GM23338 (cell line): Measurements from ENCODE around the gene CYP1B1. TPM values are rescaled to one million over a fixed set of nuclear protein-coding genes. Genes with fewer than 3 reads are reported as not detected.

Experiments used
- ATAC-seq: fragments of 200-7000 bp; cut with Tn5 transposase; 3 replicates; pipeline ENCODE4 v1.9.1; 2020
- DNase-seq: peaks from one replicate; pipeline ENCODE4 v3.0.0-alpha.2; 2015; ENCODE audit warnings: low spot score
- H2AFZ ChIP-seq: fragments of 200-600 bp; sonication (generic); 2 replicates; pipeline ENCODE4 v1.8.0; 2016; ENCODE audit warnings: antibody characterized with exemption, mild to moderate bottlenecking, moderate library complexity
- H3F3A ChIP-seq: fragments of 200-600 bp; sonication (generic); replicated peaks from 2 replicates; pipeline ENCODE4 v1.8.0; 2017; ENCODE audit warnings: antibody characterized with exemption, mixed run types, low read depth
- H3K27ac ChIP-seq: fragments of 200-600 bp; sonication (generic); 2 replicates; pipeline ENCODE4 v1.6.1; 2016; ENCODE audit warnings: low read depth
- H3K27me3 ChIP-seq: fragments of 200-600 bp; sonication (generic); 2 replicates; pipeline ENCODE4 v1.8.0; 2016; ENCODE audit warnings: mild to moderate bottlenecking, mixed run types, moderate library complexity; ENCODE audit not compliant: insufficient read depth
- H3K36me3 ChIP-seq: fragments of 200-600 bp; sonication (generic); 2 replicates; pipeline ENCODE4 v1.8.0; 2016; ENCODE audit warnings: mild to moderate bottlenecking; ENCODE audit not compliant: insufficient read depth
- H3K4me1 ChIP-seq: fragments of 200-600 bp; sonication (generic); 2 replicates; pipeline ENCODE4 v1.8.0; 2016; ENCODE audit warnings: mild to moderate bottlenecking, moderate library complexity; ENCODE audit not compliant: insufficient read depth
- H3K4me2 ChIP-seq: fragments of 200-600 bp; sonication (generic); 2 replicates; pipeline ENCODE4 v1.7.1; 2017; ENCODE audit warnings: mixed run types
- H3K4me3 ChIP-seq: fragments of 200-600 bp; sonication (generic); 2 replicates; pipeline ENCODE4 v1.6.1; 2016; ENCODE audit warnings: mixed run types
- H3K79me2 ChIP-seq: fragments of 200-600 bp; sonication (generic); replicated peaks from 2 replicates; pipeline ENCODE4 v1.8.0; 2017; ENCODE audit warnings: mild to moderate bottlenecking; ENCODE audit not compliant: insufficient read depth
- H3K9me2 ChIP-seq: fragments of 200-600 bp; sonication (generic); 2 replicates; pipeline ENCODE4 v1.8.0; 2017; ENCODE audit not compliant: insufficient read depth
- H4K20me1 ChIP-seq: fragments of 200-600 bp; sonication (generic); replicated peaks from 2 replicates; pipeline ENCODE4 v1.8.0; 2017; ENCODE audit warnings: mild to moderate bottlenecking; ENCODE audit not compliant: insufficient read depth
- H3K27ac Mint-ChIP-seq: 2 replicates; pipeline ENCODE4 v1.8.0; 2020; ENCODE audit warnings: inconsistent platforms, mild to moderate bottlenecking, moderate library complexity, mixed read lengths
- H3K27me3 Mint-ChIP-seq: 3 replicates; pipeline ENCODE4 v1.8.0; 2022; ENCODE audit warnings: low read depth, mild to moderate bottlenecking, moderate library complexity, mixed read lengths, inconsistent platforms; ENCODE audit not compliant: insufficient read depth, poor library complexity
- H3K36me3 Mint-ChIP-seq: 3 replicates; pipeline ENCODE4 v1.8.0; 2021; ENCODE audit warnings: low read depth, mild to moderate bottlenecking, inconsistent platforms, moderate library complexity, mixed read lengths
- H3K4me1 Mint-ChIP-seq: 3 replicates; pipeline ENCODE4 v1.8.0; 2020; ENCODE audit warnings: mild to moderate bottlenecking, inconsistent platforms, mixed read lengths
- H3K4me3 Mint-ChIP-seq: 3 replicates; pipeline ENCODE4 v1.8.0; 2021; ENCODE audit warnings: moderate library complexity, mild to moderate bottlenecking, inconsistent platforms, mixed read lengths
- H3K9me3 Mint-ChIP-seq: 3 replicates; pipeline ENCODE4 v1.8.0; 2020; ENCODE audit warnings: moderate library complexity, mild to moderate bottlenecking, inconsistent platforms, mixed read lengths
- ETS1 ChIP-seq: IDR thresholded peaks from 2 replicates; pipeline ENCODE4 v1.6.1; 2016; ENCODE audit warnings: antibody characterized with exemption
- EZH2 ChIP-seq: fragments of 200-600 bp; sonication (generic); IDR thresholded peaks from one replicate; pipeline ENCODE4 v1.8.0; 2017; ENCODE audit warnings: antibody characterized with exemption, mild to moderate bottlenecking, low read depth; ENCODE audit not compliant: unreplicated experiment
- EZH2phosphoT487 ChIP-seq: fragments of 200-600 bp; sonication (generic); IDR thresholded peaks from one replicate; pipeline ENCODE4 v1.8.1; 2018; ENCODE audit warnings: antibody characterized with exemption; ENCODE audit not compliant: unreplicated experiment
- NANOG ChIP-seq: IDR thresholded peaks from 2 replicates; pipeline ENCODE4 v1.6.1; 2016; ENCODE audit warnings: antibody characterized with exemption, borderline replicate concordance
- REST ChIP-seq: IDR thresholded peaks from one replicate; pipeline ENCODE4 v1.6.1; 2018; ENCODE audit warnings: antibody characterized with exemption; ENCODE audit not compliant: unreplicated experiment
- STAT1 ChIP-seq: IDR thresholded peaks from one replicate; pipeline ENCODE4 v1.6.1; 2016; ENCODE audit warnings: antibody characterized with exemption; ENCODE audit not compliant: unreplicated experiment
- ZNF331 ChIP-seq: fragments of 250-450 bp; sonication (Bioruptor Pico); IDR thresholded peaks from 2 replicates; pipeline ENCODE4 v1.5.0; 2020; ENCODE audit warnings: low read depth, mild to moderate bottlenecking, moderate library complexity
- polyA plus RNA-seq: library from polyadenylated mRNA; unstranded; fragments of >200 nt; fragmentation: Nextera tagmentation; extraction: Ambion mirVana; gene quantifications from 2 replicates; pipeline ENCODE4 v1.2.1, GENCODE V29; 2016
- total RNA-seq: library from RNA; depleted of rRNA; stranded (reverse); fragments of >200 nt; shearing (Covaris generic); gene quantifications from 2 replicates; pipeline ENCODE4 v1.2.3, GENCODE V29; 2014
- TF ChIP-seq, protein P1 (sequence below), 2 experiments: fragments of 200-600 bp in 1 of 2; sonication (generic) in 1 of 2; conservative IDR thresholded peaks; 2 replicates each; pipeline versions ENCODE4 v1.5.1 to v1.6.1; 2016 to 2017; ENCODE audit warnings: antibody characterized with exemption in 2 of 2, low read depth in 2 of 2, mild to moderate bottlenecking in 2 of 2, moderate library complexity in 1 of 2

Gene CYP1B1
- total and polyA plus RNA-seq, 2 experiments from 2014 or later: 3.3 to 6.2 TPM

DNA sequence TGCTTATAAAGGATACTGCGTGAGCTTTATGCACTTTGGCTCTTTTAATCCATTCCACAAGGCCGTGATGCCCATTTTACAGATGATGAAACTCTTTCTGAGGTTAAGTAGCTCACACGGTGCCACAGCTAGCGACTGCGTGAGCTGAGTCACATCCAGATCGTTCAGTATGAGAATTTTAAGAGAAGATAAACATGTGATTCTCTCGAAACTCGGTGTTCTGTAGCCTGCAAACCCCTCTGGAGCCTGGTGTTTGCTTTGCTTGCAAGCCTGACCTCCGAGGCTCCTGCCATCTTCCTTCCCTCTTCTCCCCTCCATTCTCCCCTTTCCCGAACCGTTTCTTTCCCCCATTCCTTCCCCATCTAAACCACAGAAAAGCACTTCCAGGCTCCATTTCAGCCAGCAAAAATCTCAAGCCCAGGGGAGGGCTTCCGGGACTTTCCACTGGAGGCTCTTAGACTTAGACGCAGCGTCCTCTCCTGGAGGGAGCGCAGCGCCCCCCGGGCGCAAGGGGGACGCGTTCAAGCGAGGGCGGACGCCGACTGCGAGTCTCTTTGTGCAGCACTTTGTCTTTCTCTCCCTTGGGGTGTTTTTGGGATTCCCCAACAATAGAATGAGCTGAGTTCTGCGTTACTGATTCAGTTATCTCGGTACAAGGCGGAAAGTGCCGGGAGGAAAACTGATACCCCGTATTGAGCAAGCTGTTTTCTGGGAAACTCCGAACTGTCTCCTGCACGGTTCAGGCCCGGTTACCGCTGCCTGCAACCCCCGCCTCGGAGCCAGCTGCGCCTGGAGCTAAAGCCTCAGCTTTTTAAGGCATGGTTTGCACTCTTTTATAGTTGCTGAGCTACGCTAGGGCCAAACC is 38.0 kb downstream of the CYP1B1 start:
- Histone ChIP-seq H2AFZ (peak overlapping the region; percentile 99), H3K79me2 (no peaks in the 10 kb centered on the region), H3K4me2 (peak overlapping the region; percentile 75), H4K20me1 (no peaks in the 10 kb centered on the region), H3K36me3 (no peaks in the 10 kb centered on the region), H3F3A (peaks cover 8% of the 10 kb centered on the region; the same call in 1 of the 2 replicates), H3K27me3 (peaks cover 27% of the 10 kb centered on the region), H3K9me2 (no peaks in the 10 kb centered on the region), H3K27ac (no peak overlapping the region), H3K4me3 (peak overlapping the region; percentile 47), H3K4me1 (peaks cover 13% of the 10 kb centered on the region; the same call in 1 of the 2 replicates)
- peaks cover 15% of the 10 kb centered on the region for H3K27me3 Mint-ChIP-seq
- DNase-seq: peak; percentile 86
- H3K36me3 Mint-ChIP-seq: no peaks in the 10 kb centered on the region
- H3K4me1 Mint-ChIP-seq: peaks cover 7% of the 10 kb centered on the region; the same call in 2 of the 3 replicates
- peak; percentile 96 for ATAC-seq
- TF ChIP-seq ZNF331 (no peak), EZH2phosphoT487 (no peak)
- TF ChIP-seq, protein P1, sequence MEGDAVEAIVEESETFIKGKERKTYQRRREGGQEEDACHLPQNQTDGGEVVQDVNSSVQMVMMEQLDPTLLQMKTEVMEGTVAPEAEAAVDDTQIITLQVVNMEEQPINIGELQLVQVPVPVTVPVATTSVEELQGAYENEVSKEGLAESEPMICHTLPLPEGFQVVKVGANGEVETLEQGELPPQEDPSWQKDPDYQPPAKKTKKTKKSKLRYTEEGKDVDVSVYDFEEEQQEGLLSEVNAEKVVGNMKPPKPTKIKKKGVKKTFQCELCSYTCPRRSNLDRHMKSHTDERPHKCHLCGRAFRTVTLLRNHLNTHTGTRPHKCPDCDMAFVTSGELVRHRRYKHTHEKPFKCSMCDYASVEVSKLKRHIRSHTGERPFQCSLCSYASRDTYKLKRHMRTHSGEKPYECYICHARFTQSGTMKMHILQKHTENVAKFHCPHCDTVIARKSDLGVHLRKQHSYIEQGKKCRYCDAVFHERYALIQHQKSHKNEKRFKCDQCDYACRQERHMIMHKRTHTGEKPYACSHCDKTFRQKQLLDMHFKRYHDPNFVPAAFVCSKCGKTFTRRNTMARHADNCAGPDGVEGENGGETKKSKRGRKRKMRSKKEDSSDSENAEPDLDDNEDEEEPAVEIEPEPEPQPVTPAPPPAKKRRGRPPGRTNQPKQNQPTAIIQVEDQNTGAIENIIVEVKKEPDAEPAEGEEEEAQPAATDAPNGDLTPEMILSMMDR (conservative IDR thresholded peaks at IDR 0.05; ENCODE audit: low read depth in 2 of 2): peak; percentile 57 to 67
- no peak overlapping the region for H3K27ac Mint-ChIP-seq
- peak overlapping the region; percentile 51 for H3K4me3 Mint-ChIP-seq
- H3K9me3 Mint-ChIP-seq: no peaks in the 10 kb centered on the region

DNA sequence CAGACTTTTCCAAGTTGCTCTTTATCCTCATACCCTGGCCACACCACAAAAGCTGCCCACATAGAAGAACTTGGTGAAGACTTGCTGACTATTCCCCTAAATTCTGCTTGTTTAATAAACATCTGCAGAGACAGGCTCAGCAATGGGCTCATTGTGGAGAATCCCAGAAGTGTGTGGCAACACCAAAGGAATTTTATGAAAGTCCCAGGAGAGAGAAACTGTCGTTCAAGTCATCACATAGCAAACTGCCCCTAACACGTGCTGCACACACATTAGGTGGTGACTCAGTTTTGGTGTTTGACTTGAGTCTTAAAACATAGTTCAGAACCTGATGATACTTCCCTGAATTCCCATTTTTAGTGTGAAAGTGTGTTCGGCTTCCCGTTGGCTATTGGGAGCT is 38.6 kb downstream of the CYP1B1 start:
- Mint-ChIP-seq H3K27me3 (peaks cover 15% of the 10 kb centered on the region), H3K9me3 (no peaks in the 10 kb centered on the region), H3K4me1 (peaks cover 7% of the 10 kb centered on the region; the same call in 2 of the 3 replicates), H3K36me3 (no peaks in the 10 kb centered on the region), H3K4me3 (no peak overlapping the region), H3K27ac (no peak overlapping the region)
- no peaks in the 10 kb centered on the region for H3K9me2 ChIP-seq
- H3K27ac ChIP-seq: no peak overlapping the region
- peak overlapping the region; percentile 99 for H2AFZ ChIP-seq
- H3K36me3 ChIP-seq: no peaks in the 10 kb centered on the region
- H4K20me1 ChIP-seq: no peaks in the 10 kb centered on the region
- no peak for DNase-seq
- H3K4me1 ChIP-seq: peaks cover 13% of the 10 kb centered on the region; the same call in 1 of the 2 replicates
- H3K27me3 ChIP-seq: peaks cover 27% of the 10 kb centered on the region
- peak overlapping the region; percentile 75; the same call in 1 of the 2 replicates for H3K4me2 ChIP-seq
- no peak for ATAC-seq
- H3K4me3 ChIP-seq: peak overlapping the region; percentile 47; the same call in 1 of the 2 replicates
- no peaks in the 10 kb centered on the region for H3K79me2 ChIP-seq
- H3F3A ChIP-seq: peaks cover 8% of the 10 kb centered on the region; the same call in 1 of the 2 replicates
- no peak for TF ChIP-seq STAT1
- no peak for TF ChIP-seq ETS1
- TF ChIP-seq NANOG: no peak
- no peak for TF ChIP-seq EZH2phosphoT487
- no peak for TF ChIP-seq ZNF331
- TF ChIP-seq EZH2: no peak
- no peak for TF ChIP-seq REST
